ENCODE results near the gene WDR82. TPM values are rescaled to one million over a fixed set of nuclear protein-coding genes. Genes with fewer than 3 reads are reported as not detected.

The WDR82 gene
- polyA plus RNA-seq, 3 donors, result 110 to 117 (median 116) TPM

GRCh38 chr3:52240059-52240885 is 38.2 kb downstream of the WDR82 start:
- no peak for DNase-seq (ENCODE audit: low read depth in 3 of 3, low spot score in 2 of 3)

DNA sequence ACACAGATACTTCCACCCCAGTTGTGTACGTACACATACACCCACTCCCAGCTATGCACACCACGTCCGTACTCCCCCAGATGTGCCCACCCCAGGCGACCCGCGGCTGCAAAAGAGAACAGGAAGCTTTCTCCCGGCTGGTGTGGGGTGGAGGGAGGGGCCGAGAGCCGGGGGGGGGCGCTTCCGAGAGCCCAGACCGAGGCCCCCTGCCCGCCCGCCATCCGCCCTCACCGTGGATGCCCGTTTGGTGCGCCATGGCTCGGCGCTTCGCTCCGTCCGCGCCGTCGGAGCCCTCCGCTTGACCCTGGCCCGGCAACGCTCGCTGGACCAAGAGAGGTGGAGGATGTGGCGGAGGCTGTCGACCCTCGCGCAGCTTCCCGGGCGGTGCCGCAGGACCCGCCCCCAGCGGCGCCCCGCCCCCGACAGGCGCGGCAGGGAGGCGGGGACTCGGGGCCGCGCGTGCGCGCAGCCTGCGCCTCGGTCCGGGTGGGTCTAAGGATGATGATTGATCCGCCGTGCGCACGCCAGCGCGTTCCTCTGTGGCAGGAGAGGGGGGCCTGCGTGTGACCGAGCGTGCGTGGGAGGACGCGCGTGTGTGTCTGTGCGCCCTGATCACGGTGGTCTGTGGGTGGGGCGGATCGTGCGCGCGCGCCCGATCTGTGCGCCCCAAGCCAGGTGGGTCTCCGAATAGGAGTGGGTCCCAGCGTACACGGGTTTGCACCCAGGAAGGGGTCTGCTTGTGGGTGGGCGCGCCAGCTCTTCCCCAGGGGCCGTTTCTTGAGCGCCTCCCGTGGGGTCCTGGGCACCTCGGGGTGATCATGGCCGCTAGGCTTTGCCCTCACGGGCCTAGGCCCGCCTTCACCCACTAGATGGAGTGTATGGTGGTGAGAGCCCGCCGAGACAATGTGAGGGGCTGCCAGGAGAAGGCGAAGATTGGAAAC is 39.4 kb downstream of the WDR82 start, which contains the start of gene TWF2:
TSS of gene TWF2 (minus strand) at position 398 of the 941 bp plus-strand sequence. CDS start at position 256, 142 bp downstream.
- peak in 1 of 3 donors; percentile 69 for DNase-seq (ENCODE audit: low read depth in 3 of 3, low spot score in 2 of 3)

- no peak for DNase-seq (ENCODE audit: low read depth in 3 of 3, low spot score in 2 of 3)
Measured at GRCh38 chr3:52238193-52238760, 40.2 kb downstream of the WDR82 start.

DNA sequence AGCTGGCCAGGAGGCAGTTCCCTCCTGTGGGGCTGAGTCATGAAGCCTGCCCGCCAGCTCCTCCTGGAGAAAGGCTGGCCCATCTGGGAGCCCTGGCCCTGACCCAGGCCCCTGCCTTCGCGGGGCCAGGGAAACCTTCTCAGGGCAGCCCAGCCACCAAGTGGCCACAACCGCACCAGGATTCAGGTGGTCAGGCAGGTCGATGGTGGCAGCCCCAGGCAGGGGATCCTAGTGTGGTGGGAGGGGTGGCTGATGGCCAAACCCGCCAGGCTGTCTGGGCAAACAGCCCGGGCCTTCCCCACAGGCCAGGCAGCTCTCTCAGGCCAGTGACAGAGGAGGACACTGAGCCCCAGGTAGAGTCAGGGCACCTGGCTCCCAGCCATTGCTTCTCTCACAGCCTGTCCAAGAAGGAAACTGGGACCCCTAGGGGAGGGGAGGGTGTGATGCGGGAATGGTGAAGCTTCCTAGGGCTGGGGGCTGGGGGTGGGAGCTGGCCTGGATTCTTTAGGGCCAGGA is 40.7 kb downstream of the WDR82 start:
- no peak for DNase-seq (ENCODE audit: low read depth in 3 of 3, low spot score in 2 of 3)

- no peak for DNase-seq (ENCODE audit: low read depth in 3 of 3, low spot score in 2 of 3)
Measured at GRCh38 chr3:52237006-52237656, 41.3 kb downstream of the WDR82 start.

DNA sequence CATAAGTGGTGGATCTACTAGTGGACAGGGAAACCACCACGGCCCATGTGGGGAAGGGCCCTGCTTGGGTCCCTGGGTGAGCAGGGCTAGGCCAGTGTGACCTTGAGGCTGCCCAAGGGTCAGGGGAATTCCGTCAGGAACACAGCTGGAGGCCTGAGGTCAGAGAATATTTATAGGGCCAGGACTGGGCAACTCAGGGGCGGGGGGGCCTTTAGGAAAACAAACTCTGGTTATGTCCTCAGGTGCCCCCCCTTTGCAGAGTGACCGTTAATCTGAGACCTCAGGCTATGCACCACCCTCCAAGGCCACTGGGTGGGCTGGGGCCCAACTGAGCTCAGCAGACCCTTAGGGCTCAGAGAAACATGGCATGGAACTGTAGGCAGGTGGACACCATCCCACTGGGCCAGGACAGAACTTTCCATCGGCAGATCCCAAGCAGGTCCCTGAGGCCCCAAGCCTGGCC is 42.0 kb downstream of the WDR82 start:
- DNase-seq (ENCODE audit: low read depth in 3 of 3, low spot score in 2 of 3), result no peak

- no peak for DNase-seq (ENCODE audit: low read depth in 3 of 3, low spot score in 2 of 3)
Measured at GRCh38 chr3:52234516-52235447, 43.7 kb downstream of the WDR82 start.

- DNase-seq (ENCODE audit: low read depth in 3 of 3, low spot score in 2 of 3), result no peak
Measured at GRCh38 chr3:52233968-52234367, 44.5 kb downstream of the WDR82 start.

- DNase-seq (ENCODE audit: low read depth in 3 of 3, low spot score in 2 of 3), result no peak
Measured at GRCh38 chr3:52233108-52233591, 45.3 kb downstream of the WDR82 start.

DNA sequence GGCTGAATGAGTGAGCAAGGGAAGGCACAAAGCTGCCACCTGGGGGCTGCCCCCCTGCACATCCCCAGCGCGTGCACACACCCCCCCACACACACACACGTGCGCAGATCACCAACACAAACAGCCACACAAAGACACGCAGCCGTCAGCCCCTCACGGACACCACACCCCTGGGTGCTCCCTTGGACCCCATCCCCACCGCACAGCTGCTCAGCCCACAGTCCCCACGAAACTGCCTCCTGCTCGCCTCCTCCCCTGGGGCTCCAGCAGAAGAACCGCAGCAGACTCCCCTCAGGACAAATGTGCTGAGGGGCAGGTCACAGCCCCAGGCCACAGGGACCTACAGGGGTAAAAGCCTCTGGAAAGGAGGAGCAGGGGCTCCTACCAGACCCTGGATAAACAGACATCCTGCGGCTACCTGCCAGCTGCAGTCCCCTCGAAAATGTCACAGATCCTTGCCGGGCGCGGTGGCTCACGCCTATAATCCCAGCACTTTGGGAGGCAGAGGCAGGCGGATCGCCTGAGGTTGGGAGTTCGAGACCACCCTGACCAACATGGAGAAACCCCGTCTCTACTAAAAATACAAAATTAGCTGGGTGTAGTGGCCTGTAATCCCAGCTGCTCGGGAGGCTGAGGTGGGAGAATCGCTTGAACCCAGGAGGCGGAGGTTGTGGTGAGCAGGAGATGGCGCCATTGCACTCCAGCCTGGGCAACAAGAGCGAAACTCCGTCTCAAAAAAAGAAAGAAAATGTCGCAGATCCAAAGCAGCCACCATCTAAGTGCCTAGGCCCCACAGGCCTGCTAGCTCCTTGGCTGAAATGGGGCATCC is 46.0 kb downstream of the WDR82 start:
- no peak for DNase-seq (ENCODE audit: low read depth in 3 of 3, low spot score in 2 of 3)

DNA sequence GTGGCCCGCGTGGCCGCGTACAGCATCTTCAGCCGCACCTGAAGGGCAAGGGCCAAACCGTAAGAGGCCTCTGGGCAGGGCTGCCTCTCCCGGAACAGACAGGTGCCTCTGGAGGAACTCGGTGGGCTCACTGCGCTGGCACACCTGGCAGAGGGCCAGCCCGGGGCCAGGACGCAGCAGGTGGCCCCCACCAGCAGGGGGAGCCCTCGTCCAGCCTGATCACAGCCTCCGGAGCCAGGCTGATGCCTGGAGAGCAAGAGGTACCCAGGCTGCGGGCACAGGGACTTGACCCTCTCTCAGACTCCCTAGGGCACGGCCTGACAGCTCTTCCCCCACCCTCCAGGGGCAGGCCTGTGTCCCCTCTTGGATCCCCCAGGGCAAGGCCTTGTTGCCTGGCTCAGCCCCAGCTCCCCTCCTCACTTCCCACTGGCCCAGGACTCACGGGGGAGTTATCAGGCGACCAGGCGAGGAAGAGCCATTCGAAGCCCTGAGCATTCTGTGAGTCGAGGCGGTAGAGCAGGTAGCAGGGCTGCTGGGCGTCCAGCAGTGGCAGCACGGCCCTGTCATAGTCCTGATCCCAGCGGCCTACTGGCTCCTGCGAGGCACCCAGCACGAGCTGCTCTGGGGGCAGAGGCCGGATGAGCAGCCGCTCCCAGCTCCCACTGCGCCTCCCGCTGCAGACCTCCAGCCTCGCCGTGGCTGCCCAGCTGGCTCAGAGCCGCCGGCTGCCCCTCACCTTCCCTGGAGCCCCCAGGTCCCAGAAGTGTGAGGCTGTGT is 46.8 kb downstream of the WDR82 start:
- no peak for DNase-seq (ENCODE audit: low read depth in 3 of 3, low spot score in 2 of 3)

DNA sequence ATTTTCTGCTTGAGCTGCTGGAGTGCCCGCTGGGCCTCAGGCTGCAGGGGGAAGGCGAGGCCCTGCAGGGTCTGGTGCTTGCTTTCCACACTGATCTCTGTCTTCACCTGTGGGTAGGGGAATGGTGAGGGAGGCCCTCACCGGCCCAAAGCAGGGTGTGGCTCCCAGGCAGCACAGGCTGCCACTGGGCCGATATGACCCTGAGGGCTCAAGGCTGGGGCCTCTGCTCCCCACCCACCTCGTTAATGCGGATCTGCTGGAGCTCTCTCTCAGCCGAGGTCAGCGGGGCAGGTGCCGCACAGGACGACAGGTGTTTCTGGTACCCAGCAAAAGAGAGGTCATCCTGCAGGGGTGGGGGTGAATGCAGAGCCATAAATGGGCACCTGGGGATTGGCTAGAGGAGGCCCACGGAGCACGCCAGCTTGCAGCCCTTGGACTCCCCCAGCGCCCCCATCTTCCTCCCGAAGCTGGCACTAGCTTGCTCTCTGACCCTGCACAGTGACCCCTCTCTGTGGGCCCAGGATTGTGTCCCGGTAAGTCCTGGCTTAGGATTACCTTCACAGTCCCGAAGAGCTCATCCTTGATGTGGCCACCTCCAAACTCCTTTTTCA is 47.5 kb downstream of the WDR82 start:
- DNase-seq (ENCODE audit: low read depth in 3 of 3, low spot score in 2 of 3), result no peak

DNA sequence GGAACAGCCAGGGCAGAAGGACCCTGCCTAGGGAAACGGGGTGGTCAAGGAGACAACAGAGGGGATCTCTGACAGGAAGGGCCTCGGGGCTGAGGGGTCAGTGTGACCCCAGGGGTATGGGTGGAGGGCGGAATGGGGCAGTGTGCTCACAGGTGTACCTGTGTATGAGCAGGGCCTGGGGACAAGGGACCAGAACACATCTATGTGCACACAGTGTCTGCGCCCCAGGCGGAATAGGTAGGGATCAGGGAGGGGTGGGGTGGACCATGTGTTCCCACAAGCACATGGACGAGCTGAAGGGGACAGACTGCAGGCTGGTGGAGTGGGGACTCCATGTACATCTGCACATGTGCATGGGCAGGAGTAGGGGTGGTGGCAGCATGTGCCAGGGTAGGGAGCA is 48.0 kb downstream of the WDR82 start:
- no peak for DNase-seq (ENCODE audit: low read depth in 3 of 3, low spot score in 2 of 3)

- DNase-seq (ENCODE audit: low read depth in 3 of 3, low spot score in 2 of 3), result no peak
Measured at GRCh38 chr3:52229656-52230055, 48.8 kb downstream of the WDR82 start.

DNA sequence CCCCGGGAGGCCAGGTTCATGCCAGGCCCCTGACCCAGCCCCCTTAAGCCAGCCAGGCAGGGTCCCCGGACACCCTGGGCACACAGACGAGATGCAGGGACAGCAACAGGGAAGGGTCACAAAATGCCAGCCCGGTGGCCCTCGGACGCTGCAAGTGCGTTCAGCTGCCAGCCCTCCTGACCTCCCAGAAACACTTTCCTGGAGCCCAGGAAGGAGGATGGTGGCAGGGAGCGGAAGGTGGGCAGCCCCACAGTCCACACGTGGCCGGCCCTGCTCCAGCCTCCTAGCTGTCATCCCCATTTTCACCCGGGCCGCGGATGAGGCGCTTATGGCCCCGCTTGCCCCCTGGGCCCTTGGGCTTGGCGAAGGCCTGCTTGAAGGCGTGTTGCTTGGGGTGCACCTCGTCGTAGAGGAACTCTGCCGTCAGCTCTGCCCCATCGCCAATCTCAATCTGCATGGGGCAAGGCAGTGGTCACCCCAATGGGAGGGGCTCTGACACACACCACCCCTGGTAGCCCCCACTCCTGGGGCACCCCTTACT is 49.6 kb downstream of the WDR82 start:
- DNase-seq (ENCODE audit: low read depth in 3 of 3, low spot score in 2 of 3), result no peak

DNA sequence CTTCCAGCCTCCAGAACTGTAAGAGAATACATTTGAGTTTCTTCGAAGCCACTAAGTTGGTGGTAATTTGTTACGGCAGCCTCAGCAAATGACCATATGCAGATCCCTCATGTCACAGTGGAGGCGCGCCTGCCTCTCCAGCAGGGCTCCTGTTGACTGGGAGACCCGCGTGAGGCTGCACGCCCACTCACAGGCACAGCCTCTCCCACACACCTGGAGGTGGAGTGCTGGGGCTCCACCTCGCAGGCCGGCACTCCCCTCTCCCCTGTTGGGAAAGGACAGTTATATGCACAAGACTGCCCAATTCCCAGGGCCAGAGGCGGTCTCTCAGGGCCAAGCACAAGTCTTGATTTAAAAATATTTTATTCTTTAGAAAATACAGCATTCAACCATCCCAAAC is 50.2 kb downstream of the WDR82 start:
- DNase-seq (ENCODE audit: low read depth in 3 of 3, low spot score in 2 of 3), result no peak

- no peak for DNase-seq (ENCODE audit: low read depth in 3 of 3, low spot score in 2 of 3)
Measured at GRCh38 chr3:52227766-52228165, 50.7 kb downstream of the WDR82 start.
